ENCODE results near the gene APOBEC3H. TPM values are rescaled to one million over a fixed set of nuclear protein-coding genes. Genes with fewer than 3 reads are reported as not detected.

The APOBEC3H gene
- total and polyA plus RNA-seq, 2 donors (not counting 3 experiments of a cell fraction or from before 2014, with no cell fraction given): not detected

- Histone ChIP-seq H3K27me3 (ENCODE audit: control insufficient read depth in 2 of 2, insufficient read depth in 2 of 2, low read length in 2 of 2) (peaks cover 0 to 4% of the 10 kb centered on the region in 2 experiments), H3K9ac (replicated peaks; ENCODE audit: extremely low read depth, insufficient read depth, low read length) (no peak overlapping the region), H3K4me2 (ENCODE audit: insufficient read depth, low read length) (no peak overlapping the region), H3K4me1 (ENCODE audit: control insufficient read depth, extremely low read depth, insufficient read depth, low read length) (no peaks in the 10 kb centered on the region), H3K9me1 (replicated peaks; ENCODE audit: control insufficient read depth, extremely low read depth, insufficient read depth, low read length) (no peaks in the 10 kb centered on the region), H3K27ac (ENCODE audit: insufficient read depth, low read depth, low read length) (no peak overlapping the region), H3K36me3 (ENCODE audit: control insufficient read depth in 2 of 2, extremely low read depth in 1 of 2, insufficient read depth in 2 of 2, low read length in 2 of 2) (no peaks in the 10 kb centered on the region), H3K9me3 (replicated peaks; ENCODE audit: control insufficient read depth, insufficient read depth, low read length) (no peaks in the 10 kb centered on the region), H2AFZ (ENCODE audit: low read depth, low read length) (no peak overlapping the region), H3K4me3 (replicated peaks in 1 of 3; ENCODE audit: insufficient read depth in 1 of 3, low read depth in 1 of 3, low read length in 3 of 3) (no peak overlapping the region), H4K20me1 (replicated peaks; ENCODE audit: control insufficient read depth, extremely low read depth, insufficient read depth, low read length) (no peaks in the 10 kb centered on the region), H3K79me2 (ENCODE audit: control insufficient read depth, insufficient read depth, low read length) (no peaks in the 10 kb centered on the region)
- no peak for TF ChIP-seq MYC (IDR thresholded peaks at IDR 0.05; ENCODE audit: low read depth, low read length)
- no TSS peak for BruUV-seq (replicated peaks)
- POLR2A ChIA-PET: no interaction called here
- FAIRE-seq: no peak
- dilution Hi-C loops (cut with MboI; ENCODE audit: extremely low pct_ligation_motif_present, low sequenced_read_pairs) (no loop called here), intact Hi-C loops (cut with micrococcal nuclease) (no loop called here)
- no peak for DNase-seq (ENCODE audit: low read depth, low spot score)
- CTCF ChIA-PET: interaction anchor here (0.7 to 1.6 kb wide), 3 partner anchors 8 to 361 kb away, joined by 3 to 5 read pairs (median 4); no protein-coding TSS in a partner anchor
These were observed 33.2 kb downstream of the APOBEC3H start for GRCh38 chr22:39130152-39130704.

GRCh38 chr22:39130892-39131855, 34.1 kb downstream of the APOBEC3H start:
- FAIRE-seq: no peak
- H3K27ac ChIP-seq (ENCODE audit: insufficient read depth, low read depth, low read length): no peak overlapping the region
- no peaks in the 10 kb centered on the region for H3K36me3 ChIP-seq (ENCODE audit: control insufficient read depth in 2 of 2, extremely low read depth in 1 of 2, insufficient read depth in 2 of 2, low read length in 2 of 2)
- ChIA-PET CTCF (interaction anchor here (0.7 to 1.6 kb wide), 3 partner anchors 9 to 362 kb away, joined by 3 to 5 read pairs (median 4); no protein-coding TSS in a partner anchor), POLR2A (no interaction called here)
- intact Hi-C loops (cut with micrococcal nuclease): no loop called here
- TF ChIP-seq MAX (IDR thresholded peaks at IDR 0.05; ENCODE audit: insufficient read depth, insufficient read length): no peak
- no peak for TF ChIP-seq POLR2A (IDR thresholded peaks at IDR 0.05; ENCODE audit: low read depth, low read length)
- no peak for TF ChIP-seq CTCF (IDR thresholded peaks at IDR 0.05; ENCODE audit: extremely low read depth in 1 of 2, insufficient read depth in 1 of 2, low read depth in 1 of 2, low read length in 2 of 2)
- no peak for TF ChIP-seq GATA2 (IDR thresholded peaks at IDR 0.05; ENCODE audit: insufficient read depth, insufficient read length, low read depth, low read length)
- H3K27me3 ChIP-seq (ENCODE audit: control insufficient read depth in 2 of 2, insufficient read depth in 2 of 2, low read length in 2 of 2): peaks cover 0 to 2% of the 10 kb centered on the region in 2 experiments
- H3K9ac ChIP-seq (replicated peaks; ENCODE audit: extremely low read depth, insufficient read depth, low read length): no peak overlapping the region
- H3K4me2 ChIP-seq (ENCODE audit: insufficient read depth, low read length): no peak overlapping the region
- H3K4me1 ChIP-seq (ENCODE audit: control insufficient read depth, extremely low read depth, insufficient read depth, low read length): no peaks in the 10 kb centered on the region
- no peak overlapping the region for H2AFZ ChIP-seq (ENCODE audit: low read depth, low read length)
- no peaks in the 10 kb centered on the region for H3K9me3 ChIP-seq (replicated peaks; ENCODE audit: control insufficient read depth, insufficient read depth, low read length)
- H3K4me3 ChIP-seq (replicated peaks in 1 of 3; ENCODE audit: insufficient read depth in 1 of 3, low read depth in 1 of 3, low read length in 3 of 3): no peak overlapping the region
- dilution Hi-C loops (cut with MboI; ENCODE audit: extremely low pct_ligation_motif_present, low sequenced_read_pairs): no loop called here
- H4K20me1 ChIP-seq (replicated peaks; ENCODE audit: control insufficient read depth, extremely low read depth, insufficient read depth, low read length): no peaks in the 10 kb centered on the region
- DNase-seq (ENCODE audit: low read depth, low spot score): no peak
- H3K9me1 ChIP-seq (replicated peaks; ENCODE audit: control insufficient read depth, extremely low read depth, insufficient read depth, low read length): no peaks in the 10 kb centered on the region
- no TSS peak for BruUV-seq (replicated peaks)
- H3K79me2 ChIP-seq (ENCODE audit: control insufficient read depth, insufficient read depth, low read length): no peaks in the 10 kb centered on the region
